Hepatocyte (in vitro differentiated cells): Measurements from ENCODE around the gene SIVA1. TPM values are rescaled to one million over a fixed set of nuclear protein-coding genes. Genes with fewer than 3 reads are reported as not detected.

Experiments used
- DNase-seq: peaks from one replicate; pipeline ENCODE4 v3.0.0-alpha.2; 2016; ENCODE audit warnings: low spot score
- H2AFZ ChIP-seq: fragments of 200-600 bp; sonication (generic); 2 replicates; pipeline ENCODE4 v1.6.0; 2016; ENCODE audit warnings: antibody characterized with exemption, mild to moderate bottlenecking
- H3K27ac ChIP-seq: fragments of 200-600 bp; sonication (generic); 2 replicates; pipeline ENCODE4 v1.5.1; 2016; ENCODE audit warnings: mild to moderate bottlenecking
- H3K27me3 ChIP-seq: fragments of 200-600 bp; sonication (generic); 2 replicates; pipeline ENCODE4 v1.6.1; 2016
- H3K36me3 ChIP-seq: fragments of 200-600 bp; sonication (generic); replicated peaks from 2 replicates; pipeline ENCODE4 v1.5.1; 2016; ENCODE audit warnings: low read depth; ENCODE audit not compliant: insufficient read depth
- H3K4me1 ChIP-seq: fragments of 200-600 bp; sonication (generic); 2 replicates; pipeline ENCODE4 v1.5.1; 2016; ENCODE audit warnings: mild to moderate bottlenecking, moderate library complexity; ENCODE audit not compliant: insufficient read depth
- H3K4me2 ChIP-seq: fragments of 200-600 bp; sonication (generic); 2 replicates; pipeline ENCODE4 v1.6.0; 2016
- H3K4me3 ChIP-seq: fragments of 200-600 bp; sonication (generic); 2 replicates; pipeline ENCODE4 v1.5.1; 2016; ENCODE audit warnings: mild to moderate bottlenecking
- H3K79me2 ChIP-seq: fragments of 200-600 bp; sonication (generic); 2 replicates; pipeline ENCODE4 v1.6.0; 2017; ENCODE audit warnings: mild to moderate bottlenecking
- H3K9me2 ChIP-seq: fragments of 200-600 bp; sonication (generic); replicated peaks from 2 replicates; pipeline ENCODE4 v1.6.0; 2017; ENCODE audit warnings: mild to moderate bottlenecking; ENCODE audit not compliant: insufficient read depth
- H3K9me3 ChIP-seq: fragments of 200-600 bp; sonication (generic); 2 replicates; pipeline ENCODE4 v1.5.1; 2016; ENCODE audit warnings: low read depth, mild to moderate bottlenecking
- H4K20me1 ChIP-seq: fragments of 200-600 bp; sonication (generic); 2 replicates; pipeline ENCODE4 v1.6.0; 2016; ENCODE audit warnings: mild to moderate bottlenecking; ENCODE audit not compliant: insufficient read depth, poor library complexity, severe bottlenecking
- EZH2 ChIP-seq: fragments of 200-600 bp; sonication (generic); IDR thresholded peaks from 2 replicates; pipeline ENCODE4 v1.6.1; 2016; ENCODE audit warnings: antibody characterized with exemption, mild to moderate bottlenecking, borderline replicate concordance
- EZH2phosphoT487 ChIP-seq: fragments of 200-600 bp; sonication (generic); IDR thresholded peaks from one replicate; pipeline ENCODE4 v1.6.1; 2018; ENCODE audit warnings: antibody characterized with exemption, mild to moderate bottlenecking, low read depth, moderate library complexity; ENCODE audit not compliant: unreplicated experiment, severe bottlenecking
- WGBS: methylation state at CpG from one replicate; pipeline ENCODE4 v1.1.6; 2016; ENCODE audit warnings: low lambda C conversion rate; ENCODE audit errors: missing lambda C conversion rate; 5-methylcytosine and 5-hydroxymethylcytosine counted together
- polyA plus RNA-seq: library from polyadenylated mRNA; unstranded; fragments of >200 nt; fragmentation: Nextera tagmentation; extraction: Ambion mirVana; gene quantifications from 2 replicates; pipeline ENCODE4 v1.2.1, GENCODE V29; 2016
- total RNA-seq: library from RNA; depleted of rRNA; stranded (reverse); fragments of >200 nt; gene quantifications from 2 replicates; pipeline ENCODE4 v1.2.3, GENCODE V29; 2014
- TF ChIP-seq, protein P1 (sequence below): fragments of 200-600 bp; sonication (generic); IDR thresholded peaks from 2 replicates; pipeline ENCODE4 v1.5.1; 2016; ENCODE audit warnings: antibody characterized with exemption, mild to moderate bottlenecking; ENCODE audit not compliant: poor library complexity

Gene SIVA1
- total and polyA plus RNA-seq, 2 experiments from 2014 or later: 149 to 163 TPM

DNA sequence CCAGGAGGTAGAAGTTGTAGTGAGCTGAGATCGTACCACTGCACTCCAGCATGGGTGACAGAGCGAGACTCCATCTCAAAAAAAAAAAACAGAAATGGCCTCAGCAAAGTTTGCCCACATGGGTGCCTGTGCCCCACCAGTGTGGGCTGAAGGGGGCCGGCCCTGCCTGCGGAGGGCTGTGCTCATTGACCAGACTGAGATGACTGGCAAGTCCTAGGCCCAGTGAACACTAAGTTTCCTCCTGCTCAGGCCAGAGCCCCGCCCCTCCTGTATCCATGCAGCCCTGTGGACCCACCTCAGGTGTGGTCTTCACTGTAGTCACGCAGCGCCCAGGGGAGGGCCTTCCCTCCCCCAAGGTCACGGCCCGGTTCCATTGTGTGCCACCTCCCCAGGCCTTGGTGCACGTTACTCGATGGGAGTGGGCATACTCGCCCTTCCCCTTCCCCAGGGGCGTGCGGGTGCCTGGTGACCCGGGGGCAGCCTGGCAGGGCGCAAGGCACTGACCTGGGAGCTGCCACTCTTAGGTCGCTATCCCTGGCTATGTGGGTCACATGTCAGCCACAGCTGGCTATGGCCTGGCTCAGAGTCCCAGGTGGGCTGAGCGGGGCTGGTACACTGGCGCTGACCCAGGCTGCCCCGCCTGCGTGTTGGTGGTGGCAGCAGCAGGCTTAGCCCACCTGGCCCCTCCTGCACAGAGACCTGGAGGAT, 47.5 kb upstream of the SIVA1 start:
- 96% methylated on average over 20 of the region's 21 CpGs for WGBS
- no peaks in the 10 kb centered on the region for H4K20me1 ChIP-seq
- no peak for DNase-seq
- H3K9me2 ChIP-seq: no peaks in the 10 kb centered on the region
- no peak overlapping the region for H3K27ac ChIP-seq
- H3K79me2 ChIP-seq: no peaks in the 10 kb centered on the region
- H3K9me3 ChIP-seq: no peaks in the 10 kb centered on the region
- no peak overlapping the region for H3K4me3 ChIP-seq
- no peaks in the 10 kb centered on the region for H3K27me3 ChIP-seq
- no peaks in the 10 kb centered on the region for H3K4me1 ChIP-seq
- no peak overlapping the region for H3K4me2 ChIP-seq
- TF ChIP-seq EZH2phosphoT487: no peak
- TF ChIP-seq, protein P1, sequence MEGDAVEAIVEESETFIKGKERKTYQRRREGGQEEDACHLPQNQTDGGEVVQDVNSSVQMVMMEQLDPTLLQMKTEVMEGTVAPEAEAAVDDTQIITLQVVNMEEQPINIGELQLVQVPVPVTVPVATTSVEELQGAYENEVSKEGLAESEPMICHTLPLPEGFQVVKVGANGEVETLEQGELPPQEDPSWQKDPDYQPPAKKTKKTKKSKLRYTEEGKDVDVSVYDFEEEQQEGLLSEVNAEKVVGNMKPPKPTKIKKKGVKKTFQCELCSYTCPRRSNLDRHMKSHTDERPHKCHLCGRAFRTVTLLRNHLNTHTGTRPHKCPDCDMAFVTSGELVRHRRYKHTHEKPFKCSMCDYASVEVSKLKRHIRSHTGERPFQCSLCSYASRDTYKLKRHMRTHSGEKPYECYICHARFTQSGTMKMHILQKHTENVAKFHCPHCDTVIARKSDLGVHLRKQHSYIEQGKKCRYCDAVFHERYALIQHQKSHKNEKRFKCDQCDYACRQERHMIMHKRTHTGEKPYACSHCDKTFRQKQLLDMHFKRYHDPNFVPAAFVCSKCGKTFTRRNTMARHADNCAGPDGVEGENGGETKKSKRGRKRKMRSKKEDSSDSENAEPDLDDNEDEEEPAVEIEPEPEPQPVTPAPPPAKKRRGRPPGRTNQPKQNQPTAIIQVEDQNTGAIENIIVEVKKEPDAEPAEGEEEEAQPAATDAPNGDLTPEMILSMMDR: no peak
- no peak for TF ChIP-seq EZH2
- no peak overlapping the region for H2AFZ ChIP-seq
- H3K36me3 ChIP-seq: no peaks in the 10 kb centered on the region

DNA sequence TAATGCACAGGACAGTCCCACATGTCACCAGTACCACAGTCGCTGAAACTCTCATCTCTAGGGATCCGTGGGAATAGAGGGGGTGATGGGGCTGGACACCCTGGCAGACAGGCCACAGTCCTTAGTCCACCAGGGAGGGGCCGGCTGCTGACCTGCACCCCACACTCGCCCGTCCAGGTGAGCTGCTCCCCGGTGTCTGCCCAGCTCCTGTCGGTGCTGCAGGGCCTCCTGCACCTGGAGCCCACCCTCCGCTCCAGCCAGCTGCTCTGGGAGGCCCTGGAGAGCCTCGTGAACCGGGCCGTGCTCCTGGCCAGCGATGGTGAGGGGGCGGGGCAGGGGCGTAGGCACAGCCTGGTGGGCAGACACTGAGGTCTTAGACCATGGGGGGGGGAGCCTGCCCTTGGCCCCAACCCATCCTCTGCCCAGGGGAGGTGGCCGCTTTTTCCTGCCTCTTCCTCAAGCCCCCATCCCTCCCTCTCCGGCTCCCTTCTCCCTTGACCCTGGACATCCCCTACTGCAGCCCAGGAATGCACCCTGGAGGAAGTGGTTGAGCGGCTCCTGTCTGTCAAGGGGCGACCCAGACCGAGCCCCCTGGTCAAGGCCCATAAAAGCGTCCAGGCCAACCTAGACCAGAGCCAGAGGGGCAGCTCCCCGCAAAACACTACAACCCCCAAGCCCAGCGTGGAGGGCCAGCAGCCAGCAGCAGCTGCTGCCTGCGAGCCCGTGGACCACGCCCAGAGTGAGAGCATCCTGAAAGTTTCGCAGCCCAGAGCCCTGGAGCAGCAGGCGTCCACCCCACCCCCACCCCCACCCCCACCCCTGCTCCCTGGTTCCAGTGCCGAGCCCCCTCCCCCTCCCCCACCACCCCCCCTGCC, 46.0 kb upstream of the SIVA1 start:
- Histone ChIP-seq H3K4me2 (no peak overlapping the region), H3K4me1 (no peaks in the 10 kb centered on the region), H3K27ac (no peak overlapping the region), H3K27me3 (no peaks in the 10 kb centered on the region), H4K20me1 (no peaks in the 10 kb centered on the region), H3K9me3 (no peaks in the 10 kb centered on the region), H3K79me2 (no peaks in the 10 kb centered on the region), H3K36me3 (no peaks in the 10 kb centered on the region), H3K4me3 (no peak overlapping the region), H2AFZ (no peak overlapping the region), H3K9me2 (no peaks in the 10 kb centered on the region)
- no peak for DNase-seq
- TF ChIP-seq, protein P1: no peak
- TF ChIP-seq EZH2 (no peak), EZH2phosphoT487 (no peak)
- 79% methylated on average over 20 of the region's 28 CpGs for WGBS

DNA sequence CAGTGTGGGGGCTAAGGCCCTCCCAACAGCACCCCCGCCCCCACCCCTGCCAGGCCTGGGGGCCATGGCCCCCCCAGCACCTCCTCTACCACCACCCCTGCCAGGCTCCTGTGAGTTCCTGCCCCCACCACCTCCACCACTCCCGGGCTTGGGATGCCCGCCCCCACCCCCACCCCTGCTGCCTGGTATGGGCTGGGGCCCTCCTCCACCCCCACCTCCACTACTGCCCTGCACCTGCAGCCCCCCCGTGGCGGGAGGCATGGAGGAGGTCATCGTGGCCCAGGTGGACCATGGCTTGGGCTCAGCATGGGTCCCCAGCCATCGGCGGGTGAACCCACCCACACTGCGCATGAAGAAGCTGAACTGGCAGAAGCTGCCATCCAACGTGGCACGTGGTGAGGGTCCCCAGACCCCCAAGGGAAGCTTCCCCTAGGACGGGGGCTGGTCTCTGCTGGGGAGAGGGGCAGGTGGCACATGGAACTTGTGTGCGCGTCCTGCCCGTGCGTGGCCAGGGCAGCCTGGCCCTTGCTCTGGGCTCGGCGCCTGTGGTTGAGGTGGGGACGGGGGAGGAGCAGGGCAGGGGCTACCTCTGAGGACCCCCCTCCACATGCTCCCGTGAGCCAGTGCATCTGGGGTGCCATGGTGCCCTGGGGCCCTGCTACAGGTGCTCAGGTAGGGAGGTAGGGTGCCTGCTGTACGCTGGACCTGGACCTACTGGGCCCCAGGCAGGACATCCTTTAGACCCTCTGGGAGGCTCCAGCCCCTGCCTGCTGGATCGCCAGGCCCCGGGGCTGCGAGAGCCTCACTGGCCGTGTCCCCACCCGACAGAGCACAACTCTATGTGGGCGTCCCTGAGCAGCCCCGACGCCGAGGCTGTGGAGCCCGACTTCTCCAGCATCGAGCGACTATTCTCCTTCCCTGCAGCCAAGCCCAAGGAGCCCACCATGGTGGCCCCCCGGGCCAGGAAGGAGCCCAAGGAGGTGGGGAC, 45.0 kb upstream of the SIVA1 start:
- Histone ChIP-seq H3K9me2 (no peaks in the 10 kb centered on the region), H4K20me1 (no peaks in the 10 kb centered on the region), H3K79me2 (no peaks in the 10 kb centered on the region), H3K4me3 (no peak overlapping the region), H3K9me3 (no peaks in the 10 kb centered on the region), H3K4me1 (no peaks in the 10 kb centered on the region), H3K27ac (no peak overlapping the region), H3K4me2 (no peak overlapping the region), H3K36me3 (no peaks in the 10 kb centered on the region), H3K27me3 (no peaks in the 10 kb centered on the region), H2AFZ (no peak overlapping the region)
- 76% methylated on average over 29 of the region's 34 CpGs for WGBS
- no peak for TF ChIP-seq EZH2phosphoT487
- TF ChIP-seq, protein P1: no peak
- no peak for TF ChIP-seq EZH2
- no peak for DNase-seq
